CD14-positive monocyte (primary cell): ENCODE measurements around the gene CNTRL. TPM values are rescaled to one million over a fixed set of nuclear protein-coding genes. Genes with fewer than 3 reads are reported as not detected.
"Not testable (repeated sequence)": the region's sequence is repeated elsewhere in the genome, so short reads cannot be mapped to it uniquely, and the experiment has no call there.

Source experiments
- DNase-seq, 3 donors: peaks; one replicate each; pipeline ENCODE4 v3.0.0-alpha.2; 2011 to 2022
- H2AFZ ChIP-seq: 2 replicates; pipeline ENCODE4 v1.6.0; 2012; ENCODE audit warnings: mild to moderate bottlenecking, low read depth, low read length, inconsistent platforms; ENCODE audit not compliant: insufficient read depth, poor library complexity, severe bottlenecking
- H3K27ac ChIP-seq, 2 donors: 1 replicate in 1 of 2; 2 replicates in 1 of 2; pipeline ENCODE4 v1.5.1; 2012 to 2013; ENCODE audit warnings: low read length in 2 of 2, control low read depth in 1 of 2, inconsistent platforms in 1 of 2, low read depth in 1 of 2, mild to moderate bottlenecking in 1 of 2
- H3K27me3 ChIP-seq, 2 donors: one replicate each; pipeline versions ENCODE4 v1.6.0 to v1.6.1; 2011 to 2013; ENCODE audit warnings: low read length in 2 of 2; ENCODE audit not compliant: control insufficient read depth in 2 of 2, insufficient read depth in 2 of 2
- H3K36me3 ChIP-seq, 2 donors: replicated peaks in 1 of 2; 1 replicate in 1 of 2; 2 replicates in 1 of 2; pipeline versions ENCODE4 v1.5.1 to v1.6.1; 2012 to 2013; ENCODE audit warnings: low read length in 2 of 2, control low read depth in 1 of 2, inconsistent platforms in 1 of 2, mild to moderate bottlenecking in 1 of 2; ENCODE audit not compliant: insufficient read depth in 2 of 2, control insufficient read depth in 1 of 2
- H3K4me1 ChIP-seq, 2 donors: 1 replicate in 1 of 2; 2 replicates in 1 of 2; pipeline versions ENCODE4 v1.5.1 to v1.6.1; 2012 to 2013; ENCODE audit warnings: low read length in 2 of 2, control low read depth in 1 of 2, inconsistent platforms in 1 of 2, mild to moderate bottlenecking in 1 of 2, moderate library complexity in 1 of 2; ENCODE audit not compliant: insufficient read depth in 2 of 2, control insufficient read depth in 1 of 2
- H3K4me2 ChIP-seq: replicated peaks from 2 replicates; pipeline ENCODE3; 2012; ENCODE audit warnings: low read length, moderate library complexity, mild to moderate bottlenecking; ENCODE audit not compliant: poor library complexity, severe bottlenecking; ENCODE audit errors: extremely low read depth
- H3K4me3 ChIP-seq, 3 experiments: fragments of 200-600 bp in 1 of 3; sonication (generic) in 1 of 3; replicated peaks in 1 of 3; 1 replicate in 2 of 3; 2 replicates in 1 of 3; pipeline ENCODE4 v1.5.1; 2011 to 2013; ENCODE audit warnings: low read length in 3 of 3, mild to moderate bottlenecking in 3 of 3, control low read depth in 2 of 3, low read depth in 2 of 3, inconsistent platforms in 1 of 3, moderate library complexity in 1 of 3
- H3K79me2 ChIP-seq: 2 replicates; pipeline ENCODE4 v1.6.0; 2012; ENCODE audit warnings: mild to moderate bottlenecking, control low read depth, inconsistent platforms, low read length, moderate library complexity; ENCODE audit not compliant: insufficient read depth
- H3K9ac ChIP-seq: 2 replicates; pipeline ENCODE4 v1.6.0; 2017; ENCODE audit warnings: low read length, mild to moderate bottlenecking; ENCODE audit not compliant: insufficient read depth, poor library complexity, severe bottlenecking
- H3K9me3 ChIP-seq, 2 donors: replicated peaks in 1 of 2; 1 replicate in 1 of 2; 2 replicates in 1 of 2; pipeline versions ENCODE4 v1.5.1 to v1.6.1; 2012 to 2013; ENCODE audit warnings: low read length in 2 of 2, control low read depth in 1 of 2; ENCODE audit not compliant: control insufficient read depth in 1 of 2, insufficient read depth in 1 of 2
- H4K20me1 ChIP-seq: 2 replicates; pipeline ENCODE4 v1.6.0; 2012; ENCODE audit warnings: mild to moderate bottlenecking, low read length, control low read depth, moderate library complexity; ENCODE audit not compliant: insufficient read depth
- H3K27ac Mint-ChIP-seq, 7 donors: one replicate each; pipeline ENCODE4 v1.8.0; 2020; ENCODE audit warnings: mild to moderate bottlenecking in 7 of 7, mixed read lengths in 7 of 7, moderate library complexity in 6 of 7, inconsistent platforms in 2 of 7
- H3K27me3 Mint-ChIP-seq, 3 donors: one replicate each; pipeline ENCODE4 v1.8.0; 2021 to 2022; ENCODE audit warnings: low read depth in 3 of 3, mild to moderate bottlenecking in 3 of 3, mixed read lengths in 3 of 3, moderate library complexity in 3 of 3, inconsistent platforms in 1 of 3
- H3K36me3 Mint-ChIP-seq, 2 donors: one replicate each; pipeline ENCODE4 v1.8.0; 2020; ENCODE audit warnings: mixed read lengths in 2 of 2, inconsistent platforms in 1 of 2, mild to moderate bottlenecking in 1 of 2
- H3K4me1 Mint-ChIP-seq: one replicate; pipeline ENCODE4 v1.8.0; 2020; ENCODE audit warnings: mild to moderate bottlenecking, mixed read lengths
- H3K4me3 Mint-ChIP-seq, 2 donors: one replicate each; pipeline ENCODE4 v1.8.0; 2020; ENCODE audit warnings: mild to moderate bottlenecking in 2 of 2, mixed read lengths in 2 of 2, moderate library complexity in 1 of 2
- H3K9me3 Mint-ChIP-seq, 7 donors: one replicate each; pipeline ENCODE4 v1.8.0; 2020 to 2022; ENCODE audit warnings: mixed read lengths in 7 of 7, mild to moderate bottlenecking in 6 of 7, moderate library complexity in 6 of 7, inconsistent platforms in 2 of 7
- CTCF ChIP-seq: fragments of 200-600 bp; IDR thresholded peaks from one replicate; pipeline ENCODE4 v1.8.0; 2022; ENCODE audit warnings: antibody characterized with exemption, mild to moderate bottlenecking
- WGBS: methylation state at CpG from one replicate; pipeline ENCODE4 v1.1.5; 2013; ENCODE audit warnings: missing lambda C conversion rate; ENCODE audit not compliant: insufficient coverage; 5-methylcytosine and 5-hydroxymethylcytosine counted together
- intact Hi-C, 2 donors: fragments of 100-400 bp; cut with micrococcal nuclease; formaldehyde crosslinking; loops; one replicate each; pipeline versions ENCODE4 v1.15.0 to v1.15.1; 2023
- polyA plus RNA-seq, 3 donors: library from polyadenylated mRNA; depleted of rRNA in 1 of 3; unstranded in 2 of 3; stranded (reverse) in 1 of 3; fragments of 300-500 nt in 2 of 3; fragments of >200 nt in 1 of 3; fragmentation: Illumina TruSeq in 2 of 3; gene quantifications; 1 replicate in 2 of 3; 2 replicates in 1 of 3; pipeline ENCODE4 v1.2.3, GENCODE V29; 2012 to 2021

The CNTRL gene
- polyA plus RNA-seq, 3 donors, result 3.9 to 26.8 (median 4.8) TPM

- H2AFZ ChIP-seq, result no peak overlapping the region
- H3K4me3 ChIP-seq, result no peak overlapping the region
- H3K36me3 Mint-ChIP-seq, result peaks cover 13 to 15% of the 10 kb centered on the region in 2 donors
- no peaks in the 10 kb centered on the region for H3K79me2 ChIP-seq
- peaks cover 2% of the 10 kb centered on the region for H3K4me1 Mint-ChIP-seq
- no peaks in the 10 kb centered on the region for H3K9me3 ChIP-seq
- H3K27me3 Mint-ChIP-seq, result peaks cover 0 to 1% (median 0%) of the 10 kb centered on the region in 3 donors
- H3K4me1 ChIP-seq, result no peaks in the 10 kb centered on the region
- intact Hi-C loops, result no loop called here
- H3K4me2 ChIP-seq, result no peak overlapping the region
- peak overlapping the region in 1 of 7 donors; percentile 20 for H3K27ac Mint-ChIP-seq
- peaks cover 0 to 2% (median 0%) of the 10 kb centered on the region in 7 donors for H3K9me3 Mint-ChIP-seq
- no CpG with 5 or more reads among the region's 1 CpG for WGBS
- H3K27ac ChIP-seq, result no peak overlapping the region
- no peak for TF ChIP-seq CTCF
- H3K36me3 ChIP-seq, result peaks cover 0 to 7% of the 10 kb centered on the region in 2 donors
- H4K20me1 ChIP-seq, result no peaks in the 10 kb centered on the region
- H3K27me3 ChIP-seq, result no peaks in the 10 kb centered on the region
- no peak overlapping the region for H3K9ac ChIP-seq
- DNase-seq, result no peak
- H3K4me3 Mint-ChIP-seq, result no peak overlapping the region
These were observed 45.3 kb upstream of the CNTRL start for GRCh38 chr9:121029469-121029868.

GRCh38 chr9:121034529-121034928 lies 40.2 kb upstream of the CNTRL start:
- Histone ChIP-seq H3K9ac (no peak overlapping the region), H3K79me2 (no peaks in the 10 kb centered on the region), H3K9me3 (no peaks in the 10 kb centered on the region), H4K20me1 (no peaks in the 10 kb centered on the region), H3K27me3 (no peaks in the 10 kb centered on the region), H3K27ac (no peak overlapping the region), H3K36me3 (no peaks in the 10 kb centered on the region), H3K4me2 (no peak overlapping the region), H3K4me3 (no peak overlapping the region), H2AFZ (no peak overlapping the region), H3K4me1 (no peaks in the 10 kb centered on the region)
- no CpG with 5 or more reads among the region's 2 CpGs for WGBS
- no peak for TF ChIP-seq CTCF
- DNase-seq, result no peak
- Mint-ChIP-seq H3K9me3 (no peaks in the 10 kb centered on the region), H3K27me3 (peaks cover 0 to 1% (median 0%) of the 10 kb centered on the region in 3 donors), H3K36me3 (peaks cover 8 to 10% of the 10 kb centered on the region in 2 donors), H3K27ac (no peak overlapping the region), H3K4me1 (peaks cover 2% of the 10 kb centered on the region), H3K4me3 (no peak overlapping the region)
- intact Hi-C loops, result no loop called here

- H3K27me3 ChIP-seq, H3K9ac ChIP-seq, H3K9me3 Mint-ChIP-seq, H3K27me3 Mint-ChIP-seq, H4K20me1 ChIP-seq, H3K27ac Mint-ChIP-seq, intact Hi-C loops, H3K4me1 ChIP-seq, H3K4me3 Mint-ChIP-seq, H3K4me3 ChIP-seq, H3K27ac ChIP-seq, H2AFZ ChIP-seq, H3K9me3 ChIP-seq, H3K79me2 ChIP-seq, H3K36me3 Mint-ChIP-seq, H3K4me1 Mint-ChIP-seq, DNase-seq, H3K4me2 ChIP-seq, H3K36me3 ChIP-seq: not testable (repeated sequence)
These were observed 39.0 kb upstream of the CNTRL start for GRCh38 chr9:121035717-121036116.
